WTC11 (cell line): ENCODE measurements around the gene CXCL17. TPM values are rescaled to one million over a fixed set of nuclear protein-coding genes. Genes with fewer than 3 reads are reported as not detected.

Experiments used
- ATAC-seq: fragments of 200-7000 bp; cut with Tn5 transposase; 2 replicates; pipeline ENCODE4 v1.10.0; 2021; ENCODE audit warnings: mild to moderate bottlenecking, moderate library complexity
- CTCF ChIA-PET: fragments of 300-600 bp; sonication (Branson Sonifier 250); formaldehyde crosslinking; loops from one replicate; lab custom pipeline; 2021; ENCODE audit warnings: antibody characterized with exemption; lab: Charles Lee
- POLR2A ChIA-PET: fragments of 350-600 bp; sonication (Branson Sonifier 250); formaldehyde crosslinking; loops from one replicate; lab custom pipeline; 2021; ENCODE audit warnings: antibody characterized with exemption; lab: Charles Lee
- DNase-seq: peaks from one replicate; pipeline ENCODE4 v3.0.0; 2021; ENCODE audit warnings: low spot score
- H3K27ac Mint-ChIP-seq: 2 replicates; pipeline ENCODE4 v1.8.0; 2021; ENCODE audit warnings: mixed read lengths
- H3K27me3 Mint-ChIP-seq: 2 replicates; pipeline ENCODE4 v1.8.0; 2021; ENCODE audit warnings: low read depth, mild to moderate bottlenecking, moderate library complexity, mixed read lengths
- H3K36me3 Mint-ChIP-seq: 2 replicates; pipeline ENCODE4 v1.8.0; 2021; ENCODE audit warnings: mixed read lengths
- H3K4me1 Mint-ChIP-seq: 2 replicates; pipeline ENCODE4 v1.8.0; 2022; ENCODE audit warnings: mixed read lengths
- H3K4me3 Mint-ChIP-seq: 2 replicates; pipeline ENCODE4 v1.8.0; 2021; ENCODE audit warnings: mild to moderate bottlenecking, moderate library complexity, mixed read lengths
- H3K9me3 Mint-ChIP-seq: 2 replicates; pipeline ENCODE4 v1.8.0; 2021; ENCODE audit warnings: mixed read lengths
- ATF1 ChIP-seq: sonication (generic); formaldehyde crosslinking; IDR thresholded peaks from 2 replicates; pipeline ENCODE4 v1.8.1; 2023; ENCODE audit warnings: mild to moderate bottlenecking, moderate library complexity, missing genetic modification reagents
- FOXK1 ChIP-seq: sonication (generic); formaldehyde crosslinking; IDR thresholded peaks from 2 replicates; pipeline ENCODE4 v1.8.0; 2022; ENCODE audit warnings: mild to moderate bottlenecking, moderate library complexity, missing genetic modification reagents
- FOXP1 ChIP-seq: sonication (generic); formaldehyde crosslinking; IDR thresholded peaks from 2 replicates; pipeline ENCODE4 v1.8.0; 2022; ENCODE audit warnings: missing genetic modification reagents, mild to moderate bottlenecking, moderate library complexity, borderline replicate concordance
- GRHL2 ChIP-seq: fragments of 250-450 bp; sonication (Bioruptor Pico); IDR thresholded peaks from 2 replicates; pipeline ENCODE4 v1.8.0; 2022; ENCODE audit warnings: mild to moderate bottlenecking, moderate library complexity; ENCODE audit not compliant: insufficient replicate concordance, severe bottlenecking
- HMGA2 ChIP-seq: fragments of 250-450 bp; sonication (Bioruptor Pico); IDR thresholded peaks from 2 replicates; pipeline ENCODE4 v1.4.0; 2021; ENCODE audit warnings: mild to moderate bottlenecking, moderate library complexity
- KAT7 ChIP-seq: sonication (generic); formaldehyde crosslinking; IDR thresholded peaks from 2 replicates; pipeline ENCODE4 v1.8.1; 2023; ENCODE audit warnings: missing genetic modification reagents, mild to moderate bottlenecking, borderline replicate concordance
- NFATC4 ChIP-seq: fragments of 250-450 bp; sonication (Bioruptor Pico); IDR thresholded peaks from 2 replicates; pipeline ENCODE4 v1.9.0; 2021; ENCODE audit warnings: mild to moderate bottlenecking
- SP1 ChIP-seq: sonication (generic); formaldehyde crosslinking; conservative IDR thresholded peaks from 2 replicates; pipeline ENCODE4 v1.8.1; 2022; ENCODE audit warnings: missing genetic modification reagents
- ZBTB21 ChIP-seq: sonication (generic); formaldehyde crosslinking; IDR thresholded peaks from 2 replicates; pipeline ENCODE4 v1.8.1; 2023; ENCODE audit warnings: mild to moderate bottlenecking, missing genetic modification reagents, borderline replicate concordance
- ZNF219 ChIP-seq: sonication (generic); formaldehyde crosslinking; IDR thresholded peaks from 2 replicates; pipeline ENCODE4 v1.8.0; 2023; ENCODE audit warnings: missing genetic modification reagents, mild to moderate bottlenecking, borderline replicate concordance
- ZNF232 ChIP-seq: sonication (generic); formaldehyde crosslinking; IDR thresholded peaks from 2 replicates; pipeline ENCODE4 v1.8.0; 2022; ENCODE audit warnings: mild to moderate bottlenecking, missing genetic modification reagents
- ZNF396 ChIP-seq: fragments of 250-450 bp; sonication (Bioruptor Pico); IDR thresholded peaks from 2 replicates; pipeline ENCODE4 v1.8.0; 2021; ENCODE audit warnings: mild to moderate bottlenecking, moderate library complexity, borderline replicate concordance
- ZNF423 ChIP-seq: fragments of 250-450 bp; sonication (Bioruptor Pico); IDR thresholded peaks from 2 replicates; pipeline ENCODE4 v2.1.2; 2022; ENCODE audit warnings: mild to moderate bottlenecking, moderate library complexity
- total RNA-seq: library from RNA; stranded (reverse); gene quantifications from 3 replicates; pipeline ENCODE4 v1.2.3, GENCODE V29; 2021
- TF ChIP-seq, protein P1 (sequence below): sonication (generic); formaldehyde crosslinking; IDR thresholded peaks from 2 replicates; pipeline ENCODE4 v1.8.1; 2022; ENCODE audit warnings: low read depth, mild to moderate bottlenecking, moderate library complexity, missing genetic modification reagents, borderline replicate concordance
- TF ChIP-seq, protein P2 (sequence below): sonication (generic); formaldehyde crosslinking; IDR thresholded peaks from 2 replicates; pipeline ENCODE4 v1.8.0; 2022; ENCODE audit warnings: mild to moderate bottlenecking, missing genetic modification reagents
- TF ChIP-seq, protein P3 (sequence below): sonication (generic); formaldehyde crosslinking; IDR thresholded peaks from 2 replicates; pipeline ENCODE4 v1.8.0; 2022; ENCODE audit warnings: missing genetic modification reagents
- TF ChIP-seq, protein P4 (sequence below): sonication (generic); formaldehyde crosslinking; IDR thresholded peaks from 2 replicates; pipeline ENCODE4 v1.8.1; 2023; ENCODE audit warnings: mild to moderate bottlenecking, missing genetic modification reagents, borderline replicate concordance
- TF ChIP-seq, protein P5 (sequence below): fragments of 250-450 bp; sonication (Bioruptor Pico); IDR thresholded peaks from 2 replicates; pipeline ENCODE4 v1.8.0; 2021; ENCODE audit warnings: mild to moderate bottlenecking
- TF ChIP-seq, protein P6 (sequence below): sonication (generic); formaldehyde crosslinking; IDR thresholded peaks from 2 replicates; pipeline ENCODE4 v1.8.0; 2022; ENCODE audit warnings: mild to moderate bottlenecking, missing genetic modification reagents
- TF ChIP-seq, protein P7 (sequence below): sonication (generic); formaldehyde crosslinking; IDR thresholded peaks from 2 replicates; pipeline ENCODE4 v1.8.1; 2023; ENCODE audit warnings: mild to moderate bottlenecking, missing genetic modification reagents, moderate library complexity

CXCL17 gene
- total RNA-seq, 1 experiment from 2014 or later: not detected

DNA sequence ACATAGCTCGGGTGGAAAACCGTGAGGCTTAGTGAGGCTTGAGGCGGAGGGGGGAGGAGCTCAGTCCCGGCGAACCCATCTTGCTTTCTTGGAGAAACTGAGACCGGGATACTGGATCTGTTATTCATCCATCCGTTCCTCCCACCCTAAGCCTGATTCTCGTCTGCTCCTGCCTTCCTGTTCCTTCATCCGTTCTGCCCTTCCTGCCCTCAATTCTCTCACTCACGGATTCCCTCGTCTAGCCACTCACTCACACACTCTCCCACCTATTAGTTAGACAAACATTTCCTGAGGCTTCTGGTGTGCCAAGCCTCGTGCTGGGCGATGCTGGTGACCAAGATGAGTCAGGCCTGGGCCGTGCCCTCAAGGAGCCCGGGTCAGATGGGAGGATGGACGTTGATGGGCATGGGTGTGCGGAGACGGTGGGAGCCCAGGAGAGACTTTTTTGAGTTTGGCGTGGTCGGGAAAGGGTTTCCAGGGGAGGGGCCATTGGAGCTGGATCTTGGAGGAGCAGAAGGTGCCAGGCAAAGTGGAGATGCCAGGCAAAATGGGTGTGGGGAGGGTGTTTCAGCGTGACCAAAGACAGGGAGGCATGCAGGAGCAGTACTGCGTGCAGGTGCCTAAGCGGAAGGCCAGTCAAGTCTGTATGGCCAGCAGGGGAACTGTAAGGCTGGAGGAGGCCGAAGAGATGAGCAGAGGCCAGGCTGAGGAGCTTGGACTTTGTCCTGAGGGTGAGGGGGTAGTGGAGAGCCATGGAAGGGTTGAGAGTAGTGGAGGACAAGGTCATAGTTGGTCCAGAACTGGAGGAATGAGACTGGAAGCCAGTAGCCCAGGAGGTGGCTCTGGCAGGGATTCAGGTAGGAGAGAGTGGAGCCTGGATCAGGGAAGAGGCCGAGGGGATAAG is 45.2 kb downstream of the CXCL17 start:
- CTCF ChIA-PET: interaction anchor here (0.7 to 2.9 kb wide), 18 partner anchors 11 to 289 kb away, joined by 3 to 21 read pairs (median 6); partner anchors contain the start of genes GSK3A and POU2F2
- Mint-ChIP-seq H3K36me3 (no peaks in the 10 kb centered on the region), H3K27ac (peak overlapping the region; percentile 19; the same call in 1 of the 2 replicates), H3K9me3 (no peaks in the 10 kb centered on the region), H3K4me3 (peak overlapping the region; percentile 78), H3K4me1 (peaks cover 29% of the 10 kb centered on the region), H3K27me3 (peaks cover 29% of the 10 kb centered on the region)
- ATAC-seq (peak; percentile 1), DNase-seq (no peak)
- POLR2A ChIA-PET: interaction anchor here (0.6 to 1.8 kb wide), 8 partner anchors 10 to 299 kb away, joined by 3 to 8 read pairs (median 4); partner anchors contain the start of genes GSK3A and PAFAH1B3
- TF ChIP-seq, protein P1, sequence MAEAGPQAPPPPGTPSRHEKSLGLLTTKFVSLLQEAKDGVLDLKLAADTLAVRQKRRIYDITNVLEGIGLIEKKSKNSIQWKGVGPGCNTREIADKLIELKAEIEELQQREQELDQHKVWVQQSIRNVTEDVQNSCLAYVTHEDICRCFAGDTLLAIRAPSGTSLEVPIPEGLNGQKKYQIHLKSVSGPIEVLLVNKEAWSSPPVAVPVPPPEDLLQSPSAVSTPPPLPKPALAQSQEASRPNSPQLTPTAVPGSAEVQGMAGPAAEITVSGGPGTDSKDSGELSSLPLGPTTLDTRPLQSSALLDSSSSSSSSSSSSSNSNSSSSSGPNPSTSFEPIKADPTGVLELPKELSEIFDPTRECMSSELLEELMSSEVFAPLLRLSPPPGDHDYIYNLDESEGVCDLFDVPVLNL: no peak
- TF ChIP-seq, protein P2, sequence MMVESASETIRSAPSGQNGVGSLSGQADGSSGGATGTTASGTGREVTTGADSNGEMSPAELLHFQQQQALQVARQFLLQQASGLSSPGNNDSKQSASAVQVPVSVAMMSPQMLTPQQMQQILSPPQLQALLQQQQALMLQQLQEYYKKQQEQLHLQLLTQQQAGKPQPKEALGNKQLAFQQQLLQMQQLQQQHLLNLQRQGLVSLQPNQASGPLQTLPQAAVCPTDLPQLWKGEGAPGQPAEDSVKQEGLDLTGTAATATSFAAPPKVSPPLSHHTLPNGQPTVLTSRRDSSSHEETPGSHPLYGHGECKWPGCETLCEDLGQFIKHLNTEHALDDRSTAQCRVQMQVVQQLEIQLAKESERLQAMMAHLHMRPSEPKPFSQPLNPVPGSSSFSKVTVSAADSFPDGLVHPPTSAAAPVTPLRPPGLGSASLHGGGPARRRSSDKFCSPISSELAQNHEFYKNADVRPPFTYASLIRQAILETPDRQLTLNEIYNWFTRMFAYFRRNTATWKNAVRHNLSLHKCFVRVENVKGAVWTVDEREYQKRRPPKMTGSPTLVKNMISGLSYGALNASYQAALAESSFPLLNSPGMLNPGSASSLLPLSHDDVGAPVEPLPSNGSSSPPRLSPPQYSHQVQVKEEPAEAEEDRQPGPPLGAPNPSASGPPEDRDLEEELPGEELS (CRISPR knock-in tag): no peak
- no peak for TF ChIP-seq KAT7
- TF ChIP-seq, protein P3, sequence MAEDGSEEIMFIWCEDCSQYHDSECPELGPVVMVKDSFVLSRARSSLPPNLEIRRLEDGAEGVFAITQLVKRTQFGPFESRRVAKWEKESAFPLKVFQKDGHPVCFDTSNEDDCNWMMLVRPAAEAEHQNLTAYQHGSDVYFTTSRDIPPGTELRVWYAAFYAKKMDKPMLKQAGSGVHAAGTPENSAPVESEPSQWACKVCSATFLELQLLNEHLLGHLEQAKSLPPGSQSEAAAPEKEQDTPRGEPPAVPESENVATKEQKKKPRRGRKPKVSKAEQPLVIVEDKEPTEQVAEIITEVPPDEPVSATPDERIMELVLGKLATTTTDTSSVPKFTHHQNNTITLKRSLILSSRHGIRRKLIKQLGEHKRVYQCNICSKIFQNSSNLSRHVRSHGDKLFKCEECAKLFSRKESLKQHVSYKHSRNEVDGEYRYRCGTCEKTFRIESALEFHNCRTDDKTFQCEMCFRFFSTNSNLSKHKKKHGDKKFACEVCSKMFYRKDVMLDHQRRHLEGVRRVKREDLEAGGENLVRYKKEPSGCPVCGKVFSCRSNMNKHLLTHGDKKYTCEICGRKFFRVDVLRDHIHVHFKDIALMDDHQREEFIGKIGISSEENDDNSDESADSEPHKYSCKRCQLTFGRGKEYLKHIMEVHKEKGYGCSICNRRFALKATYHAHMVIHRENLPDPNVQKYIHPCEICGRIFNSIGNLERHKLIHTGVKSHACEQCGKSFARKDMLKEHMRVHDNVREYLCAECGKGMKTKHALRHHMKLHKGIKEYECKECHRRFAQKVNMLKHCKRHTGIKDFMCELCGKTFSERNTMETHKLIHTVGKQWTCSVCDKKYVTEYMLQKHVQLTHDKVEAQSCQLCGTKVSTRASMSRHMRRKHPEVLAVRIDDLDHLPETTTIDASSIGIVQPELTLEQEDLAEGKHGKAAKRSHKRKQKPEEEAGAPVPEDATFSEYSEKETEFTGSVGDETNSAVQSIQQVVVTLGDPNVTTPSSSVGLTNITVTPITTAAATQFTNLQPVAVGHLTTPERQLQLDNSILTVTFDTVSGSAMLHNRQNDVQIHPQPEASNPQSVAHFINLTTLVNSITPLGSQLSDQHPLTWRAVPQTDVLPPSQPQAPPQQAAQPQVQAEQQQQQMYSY (CRISPR knock-in tag): peak; percentile 66
- no peak for TF ChIP-seq NFATC4 (CRISPR knock-in tag)
- TF ChIP-seq, protein P4, sequence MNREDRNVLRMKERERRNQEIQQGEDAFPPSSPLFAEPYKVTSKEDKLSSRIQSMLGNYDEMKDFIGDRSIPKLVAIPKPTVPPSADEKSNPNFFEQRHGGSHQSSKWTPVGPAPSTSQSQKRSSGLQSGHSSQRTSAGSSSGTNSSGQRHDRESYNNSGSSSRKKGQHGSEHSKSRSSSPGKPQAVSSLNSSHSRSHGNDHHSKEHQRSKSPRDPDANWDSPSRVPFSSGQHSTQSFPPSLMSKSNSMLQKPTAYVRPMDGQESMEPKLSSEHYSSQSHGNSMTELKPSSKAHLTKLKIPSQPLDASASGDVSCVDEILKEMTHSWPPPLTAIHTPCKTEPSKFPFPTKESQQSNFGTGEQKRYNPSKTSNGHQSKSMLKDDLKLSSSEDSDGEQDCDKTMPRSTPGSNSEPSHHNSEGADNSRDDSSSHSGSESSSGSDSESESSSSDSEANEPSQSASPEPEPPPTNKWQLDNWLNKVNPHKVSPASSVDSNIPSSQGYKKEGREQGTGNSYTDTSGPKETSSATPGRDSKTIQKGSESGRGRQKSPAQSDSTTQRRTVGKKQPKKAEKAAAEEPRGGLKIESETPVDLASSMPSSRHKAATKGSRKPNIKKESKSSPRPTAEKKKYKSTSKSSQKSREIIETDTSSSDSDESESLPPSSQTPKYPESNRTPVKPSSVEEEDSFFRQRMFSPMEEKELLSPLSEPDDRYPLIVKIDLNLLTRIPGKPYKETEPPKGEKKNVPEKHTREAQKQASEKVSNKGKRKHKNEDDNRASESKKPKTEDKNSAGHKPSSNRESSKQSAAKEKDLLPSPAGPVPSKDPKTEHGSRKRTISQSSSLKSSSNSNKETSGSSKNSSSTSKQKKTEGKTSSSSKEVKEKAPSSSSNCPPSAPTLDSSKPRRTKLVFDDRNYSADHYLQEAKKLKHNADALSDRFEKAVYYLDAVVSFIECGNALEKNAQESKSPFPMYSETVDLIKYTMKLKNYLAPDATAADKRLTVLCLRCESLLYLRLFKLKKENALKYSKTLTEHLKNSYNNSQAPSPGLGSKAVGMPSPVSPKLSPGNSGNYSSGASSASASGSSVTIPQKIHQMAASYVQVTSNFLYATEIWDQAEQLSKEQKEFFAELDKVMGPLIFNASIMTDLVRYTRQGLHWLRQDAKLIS (CRISPR knock-in tag): no peak
- TF ChIP-seq ZNF396 (CRISPR knock-in tag): no peak
- no peak for TF ChIP-seq GRHL2 (CRISPR knock-in tag)
- no peak for TF ChIP-seq ATF1 (CRISPR knock-in tag)
- TF ChIP-seq, protein P5, sequence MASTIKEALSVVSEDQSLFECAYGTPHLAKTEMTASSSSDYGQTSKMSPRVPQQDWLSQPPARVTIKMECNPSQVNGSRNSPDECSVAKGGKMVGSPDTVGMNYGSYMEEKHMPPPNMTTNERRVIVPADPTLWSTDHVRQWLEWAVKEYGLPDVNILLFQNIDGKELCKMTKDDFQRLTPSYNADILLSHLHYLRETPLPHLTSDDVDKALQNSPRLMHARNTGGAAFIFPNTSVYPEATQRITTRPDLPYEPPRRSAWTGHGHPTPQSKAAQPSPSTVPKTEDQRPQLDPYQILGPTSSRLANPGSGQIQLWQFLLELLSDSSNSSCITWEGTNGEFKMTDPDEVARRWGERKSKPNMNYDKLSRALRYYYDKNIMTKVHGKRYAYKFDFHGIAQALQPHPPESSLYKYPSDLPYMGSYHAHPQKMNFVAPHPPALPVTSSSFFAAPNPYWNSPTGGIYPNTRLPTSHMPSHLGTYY (CRISPR knock-in tag): no peak
- TF ChIP-seq, protein P6, sequence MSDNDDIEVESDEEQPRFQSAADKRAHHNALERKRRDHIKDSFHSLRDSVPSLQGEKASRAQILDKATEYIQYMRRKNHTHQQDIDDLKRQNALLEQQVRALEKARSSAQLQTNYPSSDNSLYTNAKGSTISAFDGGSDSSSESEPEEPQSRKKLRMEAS (CRISPR knock-in tag): no peak
- TF ChIP-seq ZNF232: no peak
- no peak for TF ChIP-seq HMGA2 (CRISPR knock-in tag)
- TF ChIP-seq, protein P7, sequence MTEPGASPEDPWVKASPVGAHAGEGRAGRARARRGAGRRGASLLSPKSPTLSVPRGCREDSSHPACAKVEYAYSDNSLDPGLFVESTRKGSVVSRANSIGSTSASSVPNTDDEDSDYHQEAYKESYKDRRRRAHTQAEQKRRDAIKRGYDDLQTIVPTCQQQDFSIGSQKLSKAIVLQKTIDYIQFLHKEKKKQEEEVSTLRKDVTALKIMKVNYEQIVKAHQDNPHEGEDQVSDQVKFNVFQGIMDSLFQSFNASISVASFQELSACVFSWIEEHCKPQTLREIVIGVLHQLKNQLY (CRISPR knock-in tag): no peak
- TF ChIP-seq SP1 (CRISPR knock-in tag): 0 out of 2 replicates have a peak, but pooled peaks have one; percentile 26
- TF ChIP-seq ZNF219 (CRISPR knock-in tag): no peak
- TF ChIP-seq FOXK1: no peak
- TF ChIP-seq FOXP1 (CRISPR knock-in tag): 0 out of 2 replicates have a peak, but pooled peaks have one; percentile 16
- TF ChIP-seq ZBTB21 (CRISPR knock-in tag): 0 out of 2 replicates have a peak, but pooled peaks have one; percentile 24
- no peak for TF ChIP-seq ZNF423
